Activated T-cell treated with anti-CD3 and anti-CD28 coated beads, Interleukin-2, amount 50 U/mL, for 24 hours (primary cell): ENCODE data around the gene GLIS2.

Experiments
- DNase-seq: peaks from one replicate; pipeline ENCODE4 v3.0.0-alpha.2; 2020
- H3K27ac Mint-ChIP-seq: 2 replicates; pipeline ENCODE4 v1.8.0; 2020; ENCODE audit warnings: mild to moderate bottlenecking, mixed read lengths
- H3K27me3 Mint-ChIP-seq: 2 replicates; pipeline ENCODE4 v1.8.0; 2020; ENCODE audit warnings: mixed read lengths
- H3K36me3 Mint-ChIP-seq: 2 replicates; pipeline ENCODE4 v1.8.0; 2020; ENCODE audit warnings: low read depth, mixed read lengths
- H3K4me1 Mint-ChIP-seq: 2 replicates; pipeline ENCODE4 v1.8.0; 2020; ENCODE audit warnings: low read depth, mixed read lengths
- H3K4me3 Mint-ChIP-seq: 2 replicates; pipeline ENCODE4 v1.8.0; 2020; ENCODE audit warnings: mild to moderate bottlenecking, moderate library complexity, mixed read lengths
- H3K9me3 Mint-ChIP-seq: 2 replicates; pipeline ENCODE4 v1.8.0; 2020; ENCODE audit warnings: mixed read lengths

Gene GLIS2

DNA sequence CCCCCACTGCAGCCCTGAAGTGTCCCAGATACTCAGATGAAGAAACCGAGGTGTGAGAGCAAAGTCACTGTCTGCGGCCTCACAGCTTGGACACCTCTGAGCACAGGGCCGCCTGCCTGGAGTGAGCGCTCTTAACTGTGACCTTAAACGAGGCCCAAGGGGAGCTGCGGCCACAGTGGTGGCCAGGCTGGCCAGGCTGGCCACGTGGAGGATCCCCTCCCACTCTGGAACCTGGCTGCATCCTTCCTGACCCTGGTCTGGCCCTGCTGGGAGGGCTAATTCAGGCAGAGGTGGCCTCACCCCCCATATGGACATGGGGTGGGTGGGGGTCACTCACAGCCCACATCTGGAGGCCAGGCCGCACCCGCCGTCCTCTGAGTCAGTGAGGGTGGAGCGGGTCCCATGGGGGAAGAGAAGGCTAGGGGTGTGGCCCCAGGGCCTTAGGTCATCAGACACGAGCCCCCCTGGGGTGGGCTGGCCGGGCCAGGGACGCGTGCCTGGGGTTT is 62.3 kb downstream of the GLIS2 start:
- H3K27me3 Mint-ChIP-seq = no peaks in the 10 kb centered on the region
- H3K36me3 Mint-ChIP-seq = peaks cover 24% of the 10 kb centered on the region
- DNase-seq = no peak
- H3K4me3 Mint-ChIP-seq = no peak overlapping the region
- H3K9me3 Mint-ChIP-seq = no peaks in the 10 kb centered on the region
- no peak overlapping the region for H3K27ac Mint-ChIP-seq
- H3K4me1 Mint-ChIP-seq = peaks cover 10% of the 10 kb centered on the region

DNA sequence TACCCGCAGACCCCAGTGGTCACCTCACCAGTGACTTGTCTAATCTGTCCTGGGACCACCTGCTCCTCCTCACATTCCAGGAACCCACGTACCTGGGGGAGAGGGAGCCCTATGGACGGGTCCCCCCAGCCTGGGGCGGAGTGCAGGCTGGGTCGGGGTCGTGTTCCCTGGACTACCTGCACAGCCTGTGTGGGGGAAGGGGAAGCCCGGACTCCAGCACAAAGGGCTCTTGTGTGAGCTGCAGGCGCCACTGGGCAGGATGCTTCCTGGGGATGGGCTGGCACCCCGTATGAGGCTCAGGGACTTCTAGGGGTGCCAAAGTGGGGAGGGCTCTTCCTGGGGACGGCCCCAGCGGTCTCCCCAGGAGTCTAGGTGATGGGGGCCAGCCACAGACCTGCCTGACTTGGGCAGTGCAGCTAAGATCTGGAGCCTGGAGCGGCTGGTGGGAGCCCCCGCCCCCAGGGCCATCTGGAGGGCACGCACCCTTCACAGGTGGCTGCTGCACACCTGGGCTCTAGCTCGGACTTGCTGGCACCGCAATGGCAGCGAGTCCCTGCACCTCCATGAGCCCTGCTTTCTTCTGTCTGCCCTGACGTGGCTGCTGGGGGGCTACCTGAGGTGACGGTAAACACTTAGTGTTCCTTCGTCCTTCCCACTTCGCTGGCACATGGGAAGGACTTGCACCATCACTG is 63.3 kb downstream of the GLIS2 start:
- no peak overlapping the region for H3K27ac Mint-ChIP-seq
- peaks cover 8% of the 10 kb centered on the region for H3K4me1 Mint-ChIP-seq

GRCh38 chr16:4380119-4381063 is 64.5 kb downstream of the GLIS2 start:
- H3K4me3 Mint-ChIP-seq = no peak overlapping the region
- peaks cover 7% of the 10 kb centered on the region for H3K4me1 Mint-ChIP-seq
- no peaks in the 10 kb centered on the region for H3K9me3 Mint-ChIP-seq
- peak overlapping the region; percentile 59 for H3K27ac Mint-ChIP-seq
- peaks cover 41% of the 10 kb centered on the region for H3K36me3 Mint-ChIP-seq
- H3K27me3 Mint-ChIP-seq = no peaks in the 10 kb centered on the region
- no peak for DNase-seq

More for the DNA sequence above, 63.3 kb downstream of the GLIS2 start:
- no peak for DNase-seq
- Mint-ChIP-seq H3K9me3 (no peaks in the 10 kb centered on the region), H3K27me3 (no peaks in the 10 kb centered on the region), H3K36me3 (peaks cover 31% of the 10 kb centered on the region), H3K4me3 (no peak overlapping the region)

- DNase-seq = no peak
- peaks cover 8% of the 10 kb centered on the region for H3K4me1 Mint-ChIP-seq
- peak overlapping the region; percentile 59 for H3K27ac Mint-ChIP-seq
- no peaks in the 10 kb centered on the region for H3K9me3 Mint-ChIP-seq
- no peaks in the 10 kb centered on the region for H3K27me3 Mint-ChIP-seq
- H3K4me3 Mint-ChIP-seq = no peak overlapping the region
- H3K36me3 Mint-ChIP-seq = peaks cover 50% of the 10 kb centered on the region
Observed at GRCh38 chr16:4381072-4381934, 65.4 kb downstream of the GLIS2 start.

DNA sequence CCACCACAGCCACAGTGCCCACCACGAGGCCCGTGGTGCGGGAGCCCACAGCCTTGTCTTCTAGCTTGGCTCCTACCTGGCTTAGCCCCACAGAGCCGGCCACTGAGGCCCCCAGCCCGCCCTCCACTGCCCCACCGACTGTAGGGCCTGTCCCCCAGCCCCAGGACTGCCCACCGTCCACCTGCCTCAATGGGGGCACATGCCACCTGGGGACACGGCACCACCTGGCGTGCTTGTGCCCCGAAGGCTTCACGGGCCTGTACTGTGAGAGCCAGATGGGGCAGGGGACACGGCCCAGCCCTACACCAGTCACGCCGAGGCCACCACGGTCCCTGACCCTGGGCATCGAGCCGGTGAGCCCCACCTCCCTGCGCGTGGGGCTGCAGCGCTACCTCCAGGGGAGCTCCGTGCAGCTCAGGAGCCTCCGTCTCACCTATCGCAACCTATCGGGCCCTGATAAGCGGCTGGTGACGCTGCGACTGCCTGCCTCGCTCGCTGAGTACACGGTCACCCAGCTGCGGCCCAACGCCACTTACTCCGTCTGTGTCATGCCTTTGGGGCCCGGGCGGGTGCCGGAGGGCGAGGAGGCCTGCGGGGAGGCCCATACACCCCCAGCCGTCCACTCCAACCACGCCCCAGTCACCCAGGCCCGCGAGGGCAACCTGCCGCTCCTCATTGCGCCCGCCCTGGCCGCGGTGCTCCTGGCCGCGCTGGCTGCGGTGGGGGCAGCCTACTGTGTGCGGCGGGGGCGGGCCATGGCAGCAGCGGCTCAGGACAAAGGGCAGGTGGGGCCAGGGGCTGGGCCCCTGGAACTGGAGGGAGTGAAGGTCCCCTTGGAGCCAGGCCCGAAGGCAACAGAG is 66.3 kb downstream of the GLIS2 start:
- Mint-ChIP-seq H3K27me3 (no peaks in the 10 kb centered on the region), H3K27ac (no peak overlapping the region), H3K36me3 (peaks cover 56% of the 10 kb centered on the region), H3K4me1 (peaks cover 9% of the 10 kb centered on the region), H3K4me3 (no peak overlapping the region), H3K9me3 (no peaks in the 10 kb centered on the region)
- no peak for DNase-seq

DNA sequence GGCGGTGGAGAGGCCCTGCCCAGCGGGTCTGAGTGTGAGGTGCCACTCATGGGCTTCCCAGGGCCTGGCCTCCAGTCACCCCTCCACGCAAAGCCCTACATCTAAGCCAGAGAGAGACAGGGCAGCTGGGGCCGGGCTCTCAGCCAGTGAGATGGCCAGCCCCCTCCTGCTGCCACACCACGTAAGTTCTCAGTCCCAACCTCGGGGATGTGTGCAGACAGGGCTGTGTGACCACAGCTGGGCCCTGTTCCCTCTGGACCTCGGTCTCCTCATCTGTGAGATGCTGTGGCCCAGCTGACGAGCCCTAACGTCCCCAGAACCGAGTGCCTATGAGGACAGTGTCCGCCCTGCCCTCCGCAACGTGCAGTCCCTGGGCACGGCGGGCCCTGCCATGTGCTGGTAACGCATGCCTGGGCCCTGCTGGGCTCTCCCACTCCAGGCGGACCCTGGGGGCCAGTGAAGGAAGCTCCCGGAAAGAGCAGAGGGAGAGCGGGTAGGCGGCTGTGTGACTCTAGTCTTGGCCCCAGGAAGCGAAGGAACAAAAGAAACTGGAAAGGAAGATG is 67.0 kb downstream of the GLIS2 start:
- no peaks in the 10 kb centered on the region for H3K9me3 Mint-ChIP-seq
- no peak overlapping the region for H3K27ac Mint-ChIP-seq
- no peak for DNase-seq
- H3K4me1 Mint-ChIP-seq = peaks cover 7% of the 10 kb centered on the region
- peaks cover 63% of the 10 kb centered on the region for H3K36me3 Mint-ChIP-seq
- H3K4me3 Mint-ChIP-seq = no peak overlapping the region
- H3K27me3 Mint-ChIP-seq = no peaks in the 10 kb centered on the region

GRCh38 chr16:4383591-4384444 is 68.0 kb downstream of the GLIS2 start:
- Mint-ChIP-seq H3K27me3 (no peaks in the 10 kb centered on the region), H3K36me3 (peaks cover 67% of the 10 kb centered on the region), H3K9me3 (no peaks in the 10 kb centered on the region), H3K4me3 (no peak overlapping the region), H3K27ac (no peak overlapping the region), H3K4me1 (peaks cover 6% of the 10 kb centered on the region)
- DNase-seq = no peak

DNA sequence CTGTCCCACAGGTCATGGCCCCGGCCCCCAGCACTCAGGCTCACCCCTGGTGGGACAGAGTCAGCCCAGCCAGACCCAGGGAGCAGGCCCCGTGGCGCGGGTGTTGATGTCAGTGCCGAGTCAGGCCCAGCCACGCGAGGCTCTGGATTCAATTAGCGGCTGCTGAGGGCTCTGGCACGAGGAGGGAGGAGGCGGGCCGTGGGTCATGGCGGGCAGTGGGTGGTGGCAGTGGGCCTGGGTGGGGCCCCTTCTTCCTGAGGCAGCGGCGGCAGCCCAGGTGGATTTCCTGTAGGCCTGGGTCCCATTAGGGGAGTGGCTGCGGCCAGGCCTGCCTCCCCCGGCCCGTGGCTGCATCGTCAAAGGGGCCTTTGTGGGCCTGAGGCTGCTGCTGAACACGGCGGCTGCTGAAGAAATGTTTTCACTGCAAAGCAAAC is 68.7 kb downstream of the GLIS2 start:
- peaks cover 74% of the 10 kb centered on the region for H3K36me3 Mint-ChIP-seq
- no peaks in the 10 kb centered on the region for H3K27me3 Mint-ChIP-seq
- no peak for DNase-seq
- no peaks in the 10 kb centered on the region for H3K9me3 Mint-ChIP-seq
- H3K4me1 Mint-ChIP-seq = peaks cover 6% of the 10 kb centered on the region
- H3K4me3 Mint-ChIP-seq = no peak overlapping the region
- H3K27ac Mint-ChIP-seq = no peak overlapping the region

- Mint-ChIP-seq H3K27ac (peak overlapping the region; percentile 63), H3K36me3 (peaks cover 78% of the 10 kb centered on the region), H3K27me3 (no peaks in the 10 kb centered on the region), H3K9me3 (no peaks in the 10 kb centered on the region), H3K4me1 (peaks cover 4% of the 10 kb centered on the region), H3K4me3 (no peak overlapping the region)
- no peak for DNase-seq
Observed at GRCh38 chr16:4385066-4385788, 69.4 kb downstream of the GLIS2 start.

DNA sequence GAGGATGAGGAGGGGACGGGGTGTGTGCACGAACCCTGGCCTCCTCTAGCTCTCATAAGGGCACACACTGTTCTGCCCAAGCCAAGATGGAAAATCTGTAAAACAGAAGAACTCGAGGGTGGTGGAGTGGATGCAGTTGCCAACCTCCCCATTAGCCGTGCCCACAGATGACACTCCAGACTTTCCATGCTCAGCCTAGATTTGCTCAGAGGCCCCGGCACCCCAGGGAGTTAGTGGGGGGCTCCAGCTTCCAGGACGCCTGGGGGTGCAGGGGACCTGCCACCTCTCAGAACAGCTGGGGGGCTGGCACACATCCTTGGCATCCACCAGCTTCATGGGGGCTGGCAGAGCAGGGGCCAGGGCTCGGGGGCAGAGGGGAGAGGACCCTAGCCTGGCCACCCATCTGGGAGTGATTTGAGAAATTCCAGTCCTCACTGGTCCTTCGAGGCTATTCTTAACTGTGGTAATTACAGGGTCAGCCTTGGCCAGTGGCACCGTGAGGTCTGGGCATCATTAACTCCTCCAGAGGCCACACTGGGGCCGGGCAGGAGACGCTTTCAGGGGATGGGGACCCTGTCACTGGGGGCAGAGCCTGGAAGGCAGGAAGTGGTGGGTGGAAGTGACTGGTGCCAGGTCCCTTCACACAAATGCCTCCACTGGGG is 70.1 kb downstream of the GLIS2 start:
- Mint-ChIP-seq H3K27me3 (no peaks in the 10 kb centered on the region), H3K27ac (peak overlapping the region; percentile 63), H3K4me1 (peaks cover 4% of the 10 kb centered on the region), H3K4me3 (no peak overlapping the region), H3K36me3 (peaks cover 78% of the 10 kb centered on the region), H3K9me3 (no peaks in the 10 kb centered on the region)
- DNase-seq = no peak

GRCh38 chr16:4386451-4386805 is 70.6 kb downstream of the GLIS2 start:
- Mint-ChIP-seq H3K27ac (peak overlapping the region; percentile 63), H3K9me3 (no peaks in the 10 kb centered on the region), H3K36me3 (peaks cover 81% of the 10 kb centered on the region), H3K4me3 (no peak overlapping the region), H3K27me3 (no peaks in the 10 kb centered on the region), H3K4me1 (peaks cover 4% of the 10 kb centered on the region)
- DNase-seq = no peak
